Sigmoid colon (tissue), 7 donors: ENCODE measurements around the gene FAM3B. TPM values are rescaled to one million over a fixed set of nuclear protein-coding genes. Genes with fewer than 3 reads are reported as not detected.

Source experiments
- DNase-seq: peaks from one replicate; pipeline ENCODE4 v3.0.0-alpha.2; 2019
- H3K27ac ChIP-seq, 4 donors: fragments of 200-600 bp; sonication (generic); one replicate each; pipeline ENCODE4 v1.5.1; 2016 to 2019; ENCODE audit warnings: mild to moderate bottlenecking in 1 of 4
- H3K27me3 ChIP-seq, 3 donors: fragments of 200-600 bp; sonication (generic); one replicate each; pipeline ENCODE4 v1.5.1; 2019; ENCODE audit warnings: mild to moderate bottlenecking in 1 of 3
- H3K36me3 ChIP-seq, 4 donors: fragments of 200-600 bp; sonication (generic); one replicate each; pipeline ENCODE4 v1.5.1; 2016 to 2019
- H3K4me1 ChIP-seq, 4 donors: fragments of 200-600 bp; sonication (generic); one replicate each; pipeline ENCODE4 v1.5.1; 2017 to 2019
- H3K4me3 ChIP-seq, 4 donors: fragments of 200-600 bp; sonication (generic); one replicate each; pipeline ENCODE4 v1.5.1; 2017 to 2019; ENCODE audit warnings: mild to moderate bottlenecking in 2 of 4, moderate library complexity in 1 of 4
- H3K9me3 ChIP-seq, 4 donors: fragments of 200-600 bp in 3 of 4; sonication (generic) in 3 of 4; one replicate each; pipeline versions ENCODE4 v1.5.1 to v1.6.1; 2013 to 2019
- EP300 ChIP-seq, 4 donors: sonication (generic); formaldehyde crosslinking; IDR thresholded peaks; one replicate each; pipeline ENCODE4 v1.6.1; 2017; ENCODE audit warnings: antibody characterized with exemption in 4 of 4
- POLR2A ChIP-seq, 2 donors: fragments of 450-650 bp; IDR thresholded peaks; one replicate each; pipeline ENCODE4 v1.6.1; 2016; ENCODE audit warnings: antibody characterized with exemption in 2 of 2, mild to moderate bottlenecking in 2 of 2, moderate library complexity in 2 of 2
- POLR2AphosphoS5 ChIP-seq, 4 donors: sonication (generic); formaldehyde crosslinking; IDR thresholded peaks; one replicate each; pipeline ENCODE4 v1.6.1; 2017; ENCODE audit warnings: antibody characterized with exemption in 4 of 4
- WGBS, 2 donors: extraction: QIAGEN DNeasy Blood & Tissue Kit; methylation state at CpG; one replicate each; pipeline ENCODE4 v1.1.7; 2013; 5-methylcytosine and 5-hydroxymethylcytosine counted together
- intact Hi-C: fragments of 100-400 bp; cut with DNase I; formaldehyde crosslinking; loops from one replicate; pipeline ENCODE4 v1.15.1; 2023
- polyA plus RNA-seq, 3 donors: library from polyadenylated mRNA; stranded (reverse); fragments of 200-250 nt; gene quantifications; one replicate each; pipeline ENCODE4 v1.2.3, GENCODE V29; 2013
- total RNA-seq, 4 donors: library from RNA; depleted of rRNA; stranded (reverse); fragments of >200 nt; gene quantifications; one replicate each; pipeline ENCODE4 v1.1.0, GENCODE V29; 2016
- TF ChIP-seq, protein P1 (sequence below), 4 experiments: fragments of 450-650 bp in 3 of 4; fragments of 200-600 bp in 1 of 4; IDR thresholded peaks; one replicate each; pipeline ENCODE4 v1.5.1; 2016 to 2019; ENCODE audit warnings: antibody characterized with exemption in 4 of 4, mild to moderate bottlenecking in 3 of 4, moderate library complexity in 2 of 4
- donor health status: healthy with polysubstance abuse.
- donor health status: Bipolar disorder and iron deficiency.
- donor health status: healthy.

Gene FAM3B
- total and polyA plus RNA-seq, 7 donors: 0.16 to 2.5 (median 1.4) TPM; not detected in 4

DNA sequence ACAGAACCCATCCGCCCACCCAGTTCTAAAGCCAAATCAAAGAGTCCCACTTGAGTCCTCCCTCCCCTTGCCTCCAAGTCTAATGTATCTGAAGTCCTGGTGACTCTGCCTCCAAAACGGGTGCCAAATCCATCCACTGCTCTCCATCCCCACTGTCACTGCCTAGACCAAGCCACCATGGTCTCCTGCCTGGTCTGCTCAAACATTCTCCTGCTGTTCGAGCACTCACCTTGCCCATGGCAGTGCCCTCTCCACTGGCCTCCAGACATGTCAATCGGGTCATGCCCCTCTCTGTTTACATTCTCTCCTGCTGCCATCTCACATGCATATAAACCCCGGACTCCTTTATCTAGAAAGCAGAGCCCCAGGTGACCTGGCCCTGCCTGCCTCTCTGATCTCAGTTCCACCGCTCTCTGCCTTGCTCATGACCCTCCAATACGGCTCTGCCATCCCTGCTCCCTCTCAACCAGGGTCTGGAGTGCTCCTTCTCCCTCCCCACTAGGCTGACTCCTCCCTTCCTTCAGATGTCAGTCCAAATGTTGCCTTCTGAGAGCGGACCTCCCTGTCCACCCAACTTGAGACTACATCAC lies 77.4 kb downstream of the FAM3B start:
- WGBS, 2 donors: 91% methylated on average over 8 of the region's 8 CpGs
- H3K27ac ChIP-seq: no peak overlapping the region
- no peaks in the 10 kb centered on the region for H3K27me3 ChIP-seq
- intact Hi-C loops: no loop called here
- no peak overlapping the region for H3K4me3 ChIP-seq
- TF ChIP-seq EP300 (IDR thresholded peaks at IDR 0.05): no peak
- no peak for TF ChIP-seq POLR2A (IDR thresholded peaks at IDR 0.05)
- TF ChIP-seq, protein P1, sequence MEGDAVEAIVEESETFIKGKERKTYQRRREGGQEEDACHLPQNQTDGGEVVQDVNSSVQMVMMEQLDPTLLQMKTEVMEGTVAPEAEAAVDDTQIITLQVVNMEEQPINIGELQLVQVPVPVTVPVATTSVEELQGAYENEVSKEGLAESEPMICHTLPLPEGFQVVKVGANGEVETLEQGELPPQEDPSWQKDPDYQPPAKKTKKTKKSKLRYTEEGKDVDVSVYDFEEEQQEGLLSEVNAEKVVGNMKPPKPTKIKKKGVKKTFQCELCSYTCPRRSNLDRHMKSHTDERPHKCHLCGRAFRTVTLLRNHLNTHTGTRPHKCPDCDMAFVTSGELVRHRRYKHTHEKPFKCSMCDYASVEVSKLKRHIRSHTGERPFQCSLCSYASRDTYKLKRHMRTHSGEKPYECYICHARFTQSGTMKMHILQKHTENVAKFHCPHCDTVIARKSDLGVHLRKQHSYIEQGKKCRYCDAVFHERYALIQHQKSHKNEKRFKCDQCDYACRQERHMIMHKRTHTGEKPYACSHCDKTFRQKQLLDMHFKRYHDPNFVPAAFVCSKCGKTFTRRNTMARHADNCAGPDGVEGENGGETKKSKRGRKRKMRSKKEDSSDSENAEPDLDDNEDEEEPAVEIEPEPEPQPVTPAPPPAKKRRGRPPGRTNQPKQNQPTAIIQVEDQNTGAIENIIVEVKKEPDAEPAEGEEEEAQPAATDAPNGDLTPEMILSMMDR (IDR thresholded peaks at IDR 0.05): no peak
- TF ChIP-seq POLR2AphosphoS5 (IDR thresholded peaks at IDR 0.05): no peak
- H3K36me3 ChIP-seq: no peaks in the 10 kb centered on the region
- no peaks in the 10 kb centered on the region for H3K9me3 ChIP-seq
- no peaks in the 10 kb centered on the region for H3K4me1 ChIP-seq
- no peak for DNase-seq

DNA sequence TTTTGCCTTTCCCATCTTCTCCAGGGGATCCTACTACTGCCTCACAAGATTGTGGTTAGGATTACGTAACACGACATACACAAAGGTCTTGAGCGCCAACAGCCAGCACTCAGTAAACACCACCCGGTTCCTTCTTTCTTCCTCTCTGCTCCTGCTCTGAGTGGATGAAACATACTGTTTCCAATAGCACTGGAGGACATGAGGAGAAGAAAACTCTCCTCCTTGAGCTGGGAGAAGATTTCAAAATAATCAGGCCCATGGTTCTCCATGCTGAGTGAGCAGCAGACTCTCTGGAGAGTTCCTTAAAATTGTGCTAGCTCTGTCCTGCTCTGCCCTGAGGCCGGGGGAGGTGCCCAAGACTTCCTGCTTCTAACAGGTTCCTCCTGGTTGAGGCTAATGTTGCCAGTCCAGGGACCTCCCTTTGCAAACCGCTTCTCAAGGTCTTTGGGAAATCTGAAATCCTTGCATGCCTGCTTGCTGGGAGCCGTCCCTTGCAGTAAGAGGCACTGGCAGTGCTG lies 80.0 kb downstream of the FAM3B start:
- WGBS, 2 donors: 39 to 57% methylated on average over 7 of the region's 7 CpGs
- Histone ChIP-seq H3K36me3 (no peaks in the 10 kb centered on the region), H3K4me1 (no peaks in the 10 kb centered on the region), H3K4me3 (no peak overlapping the region), H3K27ac (no peak overlapping the region), H3K9me3 (no peaks in the 10 kb centered on the region), H3K27me3 (no peaks in the 10 kb centered on the region)
- no peak for TF ChIP-seq EP300 (IDR thresholded peaks at IDR 0.05)
- no peak for TF ChIP-seq POLR2AphosphoS5 (IDR thresholded peaks at IDR 0.05)
- no peak for TF ChIP-seq POLR2A (IDR thresholded peaks at IDR 0.05)
- TF ChIP-seq, protein P1 (IDR thresholded peaks at IDR 0.05): no peak
- intact Hi-C loops: no loop called here
- DNase-seq: no peak

DNA sequence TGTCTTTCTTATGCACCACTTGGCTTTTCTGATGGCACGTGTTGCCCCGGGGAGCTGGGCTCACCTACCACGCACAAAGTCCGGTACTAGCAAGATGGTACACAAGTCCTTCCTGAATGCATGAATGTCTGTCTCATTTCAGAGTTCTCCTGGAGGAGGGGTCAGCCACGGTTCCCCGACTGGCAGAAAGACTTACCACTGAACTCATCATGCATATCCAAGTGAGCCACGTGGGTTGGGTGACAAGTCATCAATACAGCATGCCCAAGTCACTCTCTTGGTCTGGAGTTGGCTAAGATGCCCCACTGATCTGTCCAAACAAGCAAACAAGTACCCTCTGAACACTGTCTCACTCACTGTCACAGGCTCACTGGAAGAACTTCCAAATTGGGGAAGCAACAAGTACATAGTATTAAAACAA lies 80.9 kb downstream of the FAM3B start:
- Histone ChIP-seq H3K36me3 (no peaks in the 10 kb centered on the region), H3K27ac (no peak overlapping the region), H3K4me1 (no peaks in the 10 kb centered on the region), H3K9me3 (no peaks in the 10 kb centered on the region), H3K27me3 (no peaks in the 10 kb centered on the region), H3K4me3 (no peak overlapping the region)
- DNase-seq: no peak
- TF ChIP-seq POLR2A (IDR thresholded peaks at IDR 0.05) (no peak), EP300 (IDR thresholded peaks at IDR 0.05) (no peak), POLR2AphosphoS5 (IDR thresholded peaks at IDR 0.05) (no peak)
- TF ChIP-seq, protein P1 (IDR thresholded peaks at IDR 0.05): no peak
- intact Hi-C loops: no loop called here
- 90 to 93% methylated on average over 7 of the region's 7 CpGs for WGBS, 2 donors

DNA sequence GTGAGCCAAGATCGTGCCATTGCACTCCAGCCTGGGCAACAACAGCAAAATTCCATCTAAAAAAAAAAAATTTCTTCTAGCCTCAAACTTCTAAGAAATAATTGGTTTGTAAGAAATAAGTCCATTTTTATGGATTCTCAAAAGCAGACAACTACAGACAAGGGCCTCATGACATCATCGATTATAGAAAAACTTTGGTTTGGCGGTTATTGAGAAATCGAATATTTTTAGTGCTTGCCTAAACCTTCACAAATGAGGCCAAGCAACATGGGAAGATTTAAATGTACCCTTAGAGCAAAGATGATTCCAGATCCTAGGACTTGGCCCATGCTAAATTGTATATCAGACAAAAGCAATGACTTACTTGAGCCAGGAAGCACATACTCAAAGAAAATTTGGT lies 81.7 kb downstream of the FAM3B start:
- 93 to 95% methylated on average over 4 of the region's 4 CpGs for WGBS, 2 donors
- H3K4me1 ChIP-seq: no peaks in the 10 kb centered on the region
- H3K36me3 ChIP-seq: no peaks in the 10 kb centered on the region

More for the DNA sequence above, 81.7 kb downstream of the FAM3B start:
- H3K9me3 ChIP-seq: no peaks in the 10 kb centered on the region
- TF ChIP-seq POLR2A (IDR thresholded peaks at IDR 0.05) (no peak), EP300 (IDR thresholded peaks at IDR 0.05) (no peak), POLR2AphosphoS5 (IDR thresholded peaks at IDR 0.05) (no peak)
- TF ChIP-seq, protein P1 (IDR thresholded peaks at IDR 0.05): no peak
- DNase-seq: no peak
- no peak overlapping the region for H3K4me3 ChIP-seq
- no peaks in the 10 kb centered on the region for H3K27me3 ChIP-seq
- intact Hi-C loops: no loop called here
- H3K27ac ChIP-seq: no peak overlapping the region
